Measurements from ENCODE around the gene TMEM150C. TPM values are rescaled to one million over a fixed set of nuclear protein-coding genes. Genes with fewer than 3 reads are reported as not detected.
A peak's percentile ranks its signal among the peaks of the same experiment; 100 is the strongest.

Gene TMEM150C
- total RNA-seq, 4 donors from 2014 or later: 3.4 to 15.5 (median 7.3) TPM

DNA sequence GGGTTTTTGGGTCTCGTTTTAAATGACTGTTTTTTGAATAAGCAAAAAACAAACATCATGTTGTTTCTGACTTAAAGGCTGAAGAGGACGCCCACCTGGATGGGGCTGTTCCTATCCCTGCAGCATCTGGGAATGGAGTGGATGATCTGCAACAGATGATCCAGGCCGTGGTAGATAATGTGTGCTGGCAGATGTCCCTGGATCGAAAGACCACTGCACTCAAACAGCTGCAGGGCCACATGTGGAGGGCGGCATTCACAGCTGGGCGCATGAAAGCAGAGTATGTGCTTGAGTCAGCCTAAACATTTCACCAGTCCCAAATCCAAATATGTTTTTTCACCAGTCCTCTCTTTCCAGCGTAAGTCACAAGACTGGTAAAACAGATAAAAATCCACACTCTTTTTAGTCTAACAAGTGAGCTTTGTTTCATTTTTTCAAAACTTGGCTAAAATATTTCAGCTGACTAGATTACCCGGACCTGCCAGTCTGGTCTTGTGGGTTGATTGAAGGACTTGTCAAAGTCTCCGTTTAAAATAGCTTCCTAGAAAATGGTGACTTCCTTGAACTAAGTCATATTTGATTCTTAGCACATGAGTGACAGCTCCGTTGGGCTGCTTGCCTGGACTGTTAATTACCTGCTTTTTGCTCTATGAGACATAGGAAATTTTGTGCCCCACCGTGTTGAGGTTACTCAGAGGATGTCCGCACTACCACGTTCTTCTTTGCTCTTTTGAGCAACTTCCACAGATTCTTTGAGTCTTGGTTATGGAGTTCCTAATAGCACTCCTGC, 110.6 kb downstream of the TMEM150C start:
- H3K4me3 ChIP-seq (ENCODE audit: low read depth, poor library complexity, severe bottlenecking): no peak overlapping the region
- TF ChIP-seq, protein P1, sequence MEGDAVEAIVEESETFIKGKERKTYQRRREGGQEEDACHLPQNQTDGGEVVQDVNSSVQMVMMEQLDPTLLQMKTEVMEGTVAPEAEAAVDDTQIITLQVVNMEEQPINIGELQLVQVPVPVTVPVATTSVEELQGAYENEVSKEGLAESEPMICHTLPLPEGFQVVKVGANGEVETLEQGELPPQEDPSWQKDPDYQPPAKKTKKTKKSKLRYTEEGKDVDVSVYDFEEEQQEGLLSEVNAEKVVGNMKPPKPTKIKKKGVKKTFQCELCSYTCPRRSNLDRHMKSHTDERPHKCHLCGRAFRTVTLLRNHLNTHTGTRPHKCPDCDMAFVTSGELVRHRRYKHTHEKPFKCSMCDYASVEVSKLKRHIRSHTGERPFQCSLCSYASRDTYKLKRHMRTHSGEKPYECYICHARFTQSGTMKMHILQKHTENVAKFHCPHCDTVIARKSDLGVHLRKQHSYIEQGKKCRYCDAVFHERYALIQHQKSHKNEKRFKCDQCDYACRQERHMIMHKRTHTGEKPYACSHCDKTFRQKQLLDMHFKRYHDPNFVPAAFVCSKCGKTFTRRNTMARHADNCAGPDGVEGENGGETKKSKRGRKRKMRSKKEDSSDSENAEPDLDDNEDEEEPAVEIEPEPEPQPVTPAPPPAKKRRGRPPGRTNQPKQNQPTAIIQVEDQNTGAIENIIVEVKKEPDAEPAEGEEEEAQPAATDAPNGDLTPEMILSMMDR (IDR thresholded peaks at IDR 0.05): no peak
- TF ChIP-seq POLR2A (IDR thresholded peaks at IDR 0.05): no peak
- DNase-seq (ENCODE audit: low spot score in 2 of 2): no peak
- intact Hi-C loops (cut with DNase I; ENCODE audit: low total_unique reads): no loop called here
- WGBS, 2 donors: 58 to 62% methylated on average over 13 of the region's 13 CpGs

DNA sequence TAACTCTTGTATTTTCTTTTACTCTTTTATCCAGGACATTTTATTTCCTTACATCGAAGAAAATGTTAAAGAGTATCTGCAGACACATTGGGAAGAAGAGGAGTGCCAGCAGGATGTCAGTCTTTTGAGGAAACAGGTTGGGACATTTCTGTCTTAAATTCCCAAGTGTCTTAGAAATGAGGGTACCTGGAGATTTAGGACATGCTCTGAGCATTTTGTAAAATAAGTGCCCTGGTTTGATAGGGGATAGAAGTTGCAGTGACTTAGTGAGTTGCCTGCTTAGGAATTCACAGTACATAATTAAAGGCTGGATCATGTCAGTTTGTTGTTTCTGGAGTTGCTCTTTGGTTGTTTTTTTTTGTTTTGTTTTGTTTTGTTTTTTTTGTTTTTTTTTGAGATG, 113.9 kb downstream of the TMEM150C start:
- DNase-seq (ENCODE audit: low spot score in 2 of 2): no peak
- intact Hi-C loops (cut with DNase I; ENCODE audit: low total_unique reads): loop anchor here (5.0 kb wide), 1 partner anchor 756 kb away; no protein-coding TSS in a partner anchor
- WGBS, 2 donors: 63 to 72% methylated on average over 1 of the region's 1 CpG
- TF ChIP-seq, protein P1 (IDR thresholded peaks at IDR 0.05): no peak
- TF ChIP-seq POLR2A (IDR thresholded peaks at IDR 0.05): no peak
- H3K4me3 ChIP-seq (ENCODE audit: low read depth, poor library complexity, severe bottlenecking): no peak overlapping the region

DNA sequence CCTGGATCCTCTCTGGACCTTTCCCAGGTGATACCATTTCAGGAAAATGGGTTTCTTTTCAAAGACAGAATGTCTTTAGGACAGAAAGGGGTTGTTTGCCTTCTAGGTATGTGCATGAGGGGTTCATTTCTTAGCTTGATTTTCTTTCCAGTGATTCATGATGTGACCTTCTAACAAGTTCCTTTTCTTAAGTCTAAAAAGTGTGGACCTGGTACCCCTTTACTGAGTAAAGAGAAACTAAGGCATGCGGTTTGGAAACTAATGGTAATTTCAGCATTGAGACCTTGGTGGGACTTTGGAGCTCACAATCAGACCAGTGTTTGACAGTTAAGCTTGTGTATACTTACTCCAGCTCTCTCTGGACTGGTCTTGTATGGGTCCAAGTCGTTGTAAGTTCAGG, 122.7 kb downstream of the TMEM150C start:
- no peak for DNase-seq (ENCODE audit: low spot score in 2 of 2)
- no peak overlapping the region for H3K4me3 ChIP-seq (ENCODE audit: low read depth, poor library complexity, severe bottlenecking)
- intact Hi-C loops (cut with DNase I; ENCODE audit: low total_unique reads): no loop called here
- WGBS, 2 donors: 89 to 91% methylated on average over 2 of the region's 2 CpGs
- TF ChIP-seq POLR2A (IDR thresholded peaks at IDR 0.05): no peak
- TF ChIP-seq, protein P1 (IDR thresholded peaks at IDR 0.05): no peak

DNA sequence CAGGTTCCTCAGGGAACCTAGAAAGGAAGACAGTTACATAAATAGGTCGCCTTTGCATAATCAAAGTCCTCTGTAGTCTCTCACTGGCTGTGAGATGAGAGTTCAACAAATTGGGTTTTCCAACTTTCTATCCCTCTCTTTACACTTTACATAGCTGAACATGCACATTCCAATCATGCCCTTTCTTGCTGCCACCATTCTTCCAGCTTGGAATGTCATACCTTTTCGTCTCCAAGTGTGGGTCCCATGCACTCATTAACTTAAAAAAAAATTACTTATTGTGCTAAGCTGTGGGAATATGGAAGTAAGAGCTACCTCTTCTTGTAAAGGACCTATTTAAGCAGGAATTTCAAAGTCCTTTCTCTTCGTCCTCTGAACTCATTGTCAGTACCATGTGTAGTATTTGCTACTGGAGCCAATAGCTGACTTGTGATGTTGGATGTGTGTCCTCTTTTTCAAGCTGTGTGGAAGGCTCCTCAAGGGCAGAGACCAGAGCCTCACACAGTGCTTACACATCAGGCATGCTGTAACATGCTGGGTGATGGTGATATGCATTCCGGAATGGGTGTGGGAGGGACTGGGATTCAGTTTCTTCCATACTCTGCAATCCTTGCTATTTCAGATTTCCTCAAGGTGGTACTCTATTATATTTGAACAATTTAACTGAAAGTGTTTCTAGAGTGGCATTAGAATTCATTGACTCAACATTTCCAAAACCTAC, 124.3 kb downstream of the TMEM150C start:
- TF ChIP-seq, protein P1 (IDR thresholded peaks at IDR 0.05): no peak
- no peak for TF ChIP-seq POLR2A (IDR thresholded peaks at IDR 0.05)
- H3K4me3 ChIP-seq (ENCODE audit: low read depth, poor library complexity, severe bottlenecking): no peak overlapping the region
- 47 to 55% methylated on average over 4 of the region's 4 CpGs for WGBS, 2 donors
- intact Hi-C loops (cut with DNase I; ENCODE audit: low total_unique reads): no loop called here
- peak in 1 of 2 donors; percentile 30 for DNase-seq (ENCODE audit: low spot score in 2 of 2)

DNA sequence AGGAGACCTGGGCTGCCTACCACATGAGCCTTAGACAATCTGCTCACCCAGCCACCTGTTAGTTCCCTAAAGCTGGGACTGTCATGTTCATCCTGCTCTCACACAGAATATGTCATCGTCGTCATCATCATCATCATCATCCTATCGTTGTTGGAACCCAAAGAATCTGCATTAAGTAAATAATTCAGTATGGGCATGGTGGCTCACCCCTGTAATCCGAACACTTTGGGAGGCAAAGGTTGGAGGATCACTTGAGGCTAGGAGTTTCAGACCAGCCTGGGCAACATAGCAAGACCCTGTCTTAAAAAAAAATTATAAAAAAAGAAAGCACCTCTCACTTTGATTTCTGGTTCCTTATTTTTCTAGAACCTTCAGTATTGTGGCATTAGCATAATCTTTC, 125.0 kb downstream of the TMEM150C start:
- intact Hi-C loops (cut with DNase I; ENCODE audit: low total_unique reads): no loop called here
- TF ChIP-seq, protein P1 (IDR thresholded peaks at IDR 0.05): no peak
- TF ChIP-seq POLR2A (IDR thresholded peaks at IDR 0.05): no peak
- DNase-seq (ENCODE audit: low spot score in 2 of 2): no peak
- H3K4me3 ChIP-seq (ENCODE audit: low read depth, poor library complexity, severe bottlenecking): no peak overlapping the region
- 95 to 99% methylated on average over 4 of the region's 4 CpGs for WGBS, 2 donors
